Retinal pigment epithelial cell (primary cell): ENCODE measurements around the gene RPSA.
"Not testable (repeated sequence)": the region's sequence is repeated elsewhere in the genome, so short reads cannot be mapped to it uniquely, and the experiment has no call there.

Experiments
- DNase-seq: peaks from one replicate; pipeline ENCODE4 v3.0.0-alpha.2; 2010; ENCODE audit warnings: low read depth
- H3K4me3 ChIP-seq: 2 replicates; pipeline ENCODE4 v1.5.1; 2011; ENCODE audit warnings: mild to moderate bottlenecking, low read length, control low read depth, moderate library complexity
- CTCF ChIP-seq: conservative IDR thresholded peaks from 2 replicates; pipeline ENCODE4 v1.5.1; 2011; ENCODE audit warnings: low read depth, low read length, control low read depth, inconsistent platforms

Gene RPSA

DNA sequence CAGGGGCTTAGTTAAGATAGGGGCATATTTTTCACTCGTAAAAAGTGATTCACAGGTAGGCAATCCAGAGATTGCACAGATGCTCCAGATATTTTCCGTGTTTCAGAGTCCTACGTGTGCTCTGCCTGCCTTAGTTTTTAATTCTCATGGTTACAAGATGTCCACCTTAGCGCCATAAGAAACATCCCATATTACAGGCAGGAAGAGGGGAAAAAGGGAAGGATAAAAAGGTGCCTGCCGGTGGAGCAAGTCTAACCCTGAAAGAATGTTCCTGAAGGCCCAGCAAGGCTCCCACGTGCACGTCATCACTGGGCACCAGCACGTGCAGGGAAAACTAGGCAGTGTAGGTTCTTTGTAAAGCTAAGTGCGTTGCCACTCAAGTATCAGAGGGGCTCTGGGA is 50.8 kb downstream of the RPSA start:
- no peak overlapping the region for H3K4me3 ChIP-seq
- DNase-seq = no peak
- no peak for TF ChIP-seq CTCF

- DNase-seq, H3K4me3 ChIP-seq: not testable (repeated sequence)
Measured at GRCh38 chr3:39458579-39458978, 52.1 kb downstream of the RPSA start.

DNA sequence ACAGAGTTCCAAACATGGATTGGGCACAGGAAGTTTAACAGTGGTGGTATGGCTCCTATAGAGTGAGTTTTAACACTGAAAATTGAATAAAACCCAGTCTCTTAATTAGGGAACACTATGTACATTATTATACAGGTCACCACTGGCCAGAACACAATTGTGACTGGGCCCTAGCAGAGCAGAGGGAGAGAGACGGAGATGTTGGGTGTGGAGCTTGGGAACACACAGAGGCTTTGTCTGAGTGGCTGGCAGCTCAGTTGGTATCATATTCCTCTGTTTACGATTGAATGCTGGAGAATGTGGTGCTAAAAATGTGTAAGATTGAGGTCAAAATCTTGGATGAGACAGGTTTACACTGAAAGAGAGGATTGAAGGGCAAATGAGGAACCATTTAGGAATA is 54.2 kb downstream of the RPSA start:
- no peak for TF ChIP-seq CTCF
- no peak overlapping the region for H3K4me3 ChIP-seq
- no peak for DNase-seq
